Stomach (tissue), 9 donors: ENCODE data around the gene PLRG1. TPM values are rescaled to one million over a fixed set of nuclear protein-coding genes. Genes with fewer than 3 reads are reported as not detected.

ENCODE experiments used
- DNase-seq, 2 donors: peaks; one replicate each; pipeline versions ENCODE4 v3.0.0 to v3.0.0-alpha.2; 2013 to 2019
- H3K27ac ChIP-seq, 5 donors: fragments of 200-600 bp in 4 of 5; sonication (generic) in 4 of 5; one replicate each; pipeline ENCODE4 v1.5.1; 2013 to 2019; ENCODE audit warnings: mild to moderate bottlenecking in 1 of 5, moderate library complexity in 1 of 5
- H3K27me3 ChIP-seq, 3 donors: fragments of 200-600 bp; sonication (generic); one replicate each; pipeline ENCODE4 v1.5.1; 2017 to 2019; ENCODE audit warnings: mixed run types in 1 of 3
- H3K36me3 ChIP-seq, 4 donors: fragments of 200-600 bp; sonication (generic); 1 replicate in 3 of 4; 2 replicates in 1 of 4; pipeline ENCODE4 v1.5.1; 2016 to 2019
- H3K4me1 ChIP-seq, 4 donors: fragments of 200-600 bp; sonication (generic); one replicate each; pipeline ENCODE4 v1.5.1; 2016 to 2019
- H3K4me3 ChIP-seq, 4 donors: fragments of 200-600 bp; sonication (generic) in 3 of 4; one replicate each; pipeline ENCODE4 v1.5.1; 2016 to 2019; ENCODE audit warnings: mild to moderate bottlenecking in 1 of 4
- H3K9me3 ChIP-seq, 4 donors: fragments of 200-600 bp; sonication (generic); one replicate each; pipeline ENCODE4 v1.5.1; 2016 to 2019
- CTCF ChIP-seq, 7 experiments: fragments of 450-650 bp in 4 of 7; fragments of 200-600 bp in 3 of 7; sonication (generic) in 3 of 7; IDR thresholded peaks; one replicate each; pipeline ENCODE4 v1.5.1; 2016 to 2019; ENCODE audit warnings: antibody characterized with exemption in 7 of 7, control low read depth in 2 of 7, mild to moderate bottlenecking in 1 of 7
- EP300 ChIP-seq: sonication (generic); formaldehyde crosslinking; IDR thresholded peaks from one replicate; pipeline ENCODE4 v1.6.1; 2017; ENCODE audit warnings: antibody characterized with exemption
- POLR2A ChIP-seq, 4 donors: fragments of 450-650 bp; IDR thresholded peaks; one replicate each; pipeline ENCODE4 v1.6.1; 2016; ENCODE audit warnings: antibody characterized with exemption in 4 of 4, control low read depth in 2 of 4, mild to moderate bottlenecking in 1 of 4, moderate library complexity in 1 of 4
- POLR2AphosphoS5 ChIP-seq, 3 donors: sonication (generic); formaldehyde crosslinking; IDR thresholded peaks; one replicate each; pipeline ENCODE4 v1.6.1; 2016; ENCODE audit warnings: antibody characterized with exemption in 3 of 3
- WGBS, 5 donors: extraction: QIAGEN DNeasy Blood & Tissue Kit in 3 of 5; methylation state at CpG; one replicate each; pipeline versions ENCODE4 v1.1.5 to v1.1.7; 2013 to 2018; 5-methylcytosine and 5-hydroxymethylcytosine counted together
- intact Hi-C: fragments of 100-400 bp; cut with DNase I; formaldehyde crosslinking; loops from one replicate; pipeline ENCODE4 v1.15.1; 2023; ENCODE audit warnings: low total_unique reads
- polyA plus RNA-seq, 3 donors: library from polyadenylated mRNA; stranded (reverse); fragments of 200-250 nt; gene quantifications; one replicate each; pipeline ENCODE4 v1.2.3, GENCODE V29; 2013
- total RNA-seq, 5 donors: library from RNA; depleted of rRNA; stranded (reverse); fragments of >200 nt; gene quantifications; one replicate each; pipeline versions ENCODE4 v1.1.0 to v1.2.3, GENCODE V29; 2014 to 2016
- donor health status: healthy with polysubstance abuse.
- donor health status: Bipolar disorder and iron deficiency.
- donor health status: healthy.

The PLRG1 gene
- total and polyA plus RNA-seq, 8 donors = 1.2 to 52.5 (median 42.3) TPM

GRCh38 chr4:154584259-154584658 is 34.1 kb upstream of the PLRG1 start:
- Histone ChIP-seq H3K4me3 (no peak overlapping the region), H3K36me3 (no peaks in the 10 kb centered on the region), H3K27ac (no peak overlapping the region), H3K4me1 (no peaks in the 10 kb centered on the region), H3K9me3 (no peaks in the 10 kb centered on the region), H3K27me3 (peaks cover 0 to 3% (median 0%) of the 10 kb centered on the region in 3 donors)
- DNase-seq = no peak
- intact Hi-C loops = no loop called here
- WGBS, 5 donors = 85 to 93% (median 92%) methylated on average over 5 of the region's 5 CpGs
- no peak for TF ChIP-seq POLR2A (IDR thresholded peaks at IDR 0.05)

- H3K4me3 ChIP-seq = no peak overlapping the region
- no peak for DNase-seq
- H3K4me1 ChIP-seq = no peaks in the 10 kb centered on the region
- H3K27ac ChIP-seq = no peak overlapping the region
- TF ChIP-seq EP300 = no peak
- no peaks in the 10 kb centered on the region for H3K36me3 ChIP-seq
- H3K27me3 ChIP-seq = no peaks in the 10 kb centered on the region
- no peaks in the 10 kb centered on the region for H3K9me3 ChIP-seq
- intact Hi-C loops = no loop called here
These were observed 33.5 kb upstream of the PLRG1 start for GRCh38 chr4:154583677-154584076.

- Histone ChIP-seq H3K27ac (no peak overlapping the region), H3K4me1 (no peaks in the 10 kb centered on the region), H3K36me3 (no peaks in the 10 kb centered on the region), H3K4me3 (no peak overlapping the region), H3K9me3 (no peaks in the 10 kb centered on the region), H3K27me3 (no peaks in the 10 kb centered on the region)
- DNase-seq = no peak
- intact Hi-C loops = no loop called here
- no peak for TF ChIP-seq CTCF (IDR thresholded peaks at IDR 0.05)
- no peak for TF ChIP-seq POLR2A (IDR thresholded peaks at IDR 0.05)
- TF ChIP-seq POLR2AphosphoS5 (IDR thresholded peaks at IDR 0.05) = no peak
- no peak for TF ChIP-seq EP300
- WGBS, 5 donors = 80 to 91% (median 88%) methylated on average over 3 of the region's 3 CpGs
These were observed 33.0 kb upstream of the PLRG1 start for GRCh38 chr4:154583230-154583629.

GRCh38 chr4:154582723-154583122 is 32.5 kb upstream of the PLRG1 start:
- 45 to 83% (median 71%) methylated on average over 2 of the region's 2 CpGs for WGBS, 5 donors
- H3K27me3 ChIP-seq = no peaks in the 10 kb centered on the region
- no peaks in the 10 kb centered on the region for H3K4me1 ChIP-seq
- H3K4me3 ChIP-seq = no peak overlapping the region
- no peak for TF ChIP-seq POLR2AphosphoS5 (IDR thresholded peaks at IDR 0.05)
- no peak for TF ChIP-seq CTCF (IDR thresholded peaks at IDR 0.05)
- TF ChIP-seq EP300 = no peak
- TF ChIP-seq POLR2A (IDR thresholded peaks at IDR 0.05) = no peak
- no peak overlapping the region for H3K27ac ChIP-seq
- no peaks in the 10 kb centered on the region for H3K9me3 ChIP-seq
- intact Hi-C loops = no loop called here
- H3K36me3 ChIP-seq = no peaks in the 10 kb centered on the region
- no peak for DNase-seq

- intact Hi-C loops = no loop called here
- Histone ChIP-seq H3K36me3 (no peaks in the 10 kb centered on the region), H3K4me3 (no peak overlapping the region), H3K9me3 (no peaks in the 10 kb centered on the region), H3K4me1 (no peaks in the 10 kb centered on the region), H3K27ac (no peak overlapping the region), H3K27me3 (peaks cover 0 to 8% (median 0%) of the 10 kb centered on the region in 3 donors)
- no peak for TF ChIP-seq EP300
- TF ChIP-seq POLR2AphosphoS5 (IDR thresholded peaks at IDR 0.05) = no peak
- DNase-seq = no peak
These were observed 29.7 kb upstream of the PLRG1 start for GRCh38 chr4:154579927-154580326.

GRCh38 chr4:154578919-154579318 is 28.7 kb upstream of the PLRG1 start:
- peaks cover 0 to 8% (median 0%) of the 10 kb centered on the region in 3 donors for H3K27me3 ChIP-seq
- no peak overlapping the region for H3K27ac ChIP-seq
- no peaks in the 10 kb centered on the region for H3K9me3 ChIP-seq
- H3K4me1 ChIP-seq = no peaks in the 10 kb centered on the region
- 69 to 89% (median 81%) methylated on average over 1 of the region's 1 CpG for WGBS, 5 donors
- no peak overlapping the region for H3K4me3 ChIP-seq
- no peak for DNase-seq
- intact Hi-C loops = no loop called here
- no peak for TF ChIP-seq EP300
- TF ChIP-seq POLR2AphosphoS5 (IDR thresholded peaks at IDR 0.05) = no peak
- no peak for TF ChIP-seq CTCF (IDR thresholded peaks at IDR 0.05)
- TF ChIP-seq POLR2A (IDR thresholded peaks at IDR 0.05) = no peak
- H3K36me3 ChIP-seq = no peaks in the 10 kb centered on the region
